Astrocyte (in vitro differentiated cells and primary cell): ENCODE results near the gene PLCB4. TPM values are rescaled to one million over a fixed set of nuclear protein-coding genes. Genes with fewer than 3 reads are reported as not detected.
A peak's percentile ranks its signal among the peaks of the same experiment; 100 is the strongest.

Experiments used
- DNase-seq: peaks from one replicate; pipeline ENCODE4 v3.0.0-alpha.2; 2010; ENCODE audit warnings: low read depth
- FAIRE-seq: peaks from 2 replicates; lab custom pipeline; 2011; peaks lifted over from hg19 to GRCh38; lab: Jason Lieb, UNC
- H2AFZ ChIP-seq: 2 replicates; pipeline ENCODE4 v1.6.0; 2012; ENCODE audit warnings: low read depth, low read length, inconsistent platforms
- H3K27ac ChIP-seq: 2 replicates; pipeline ENCODE4 v1.5.1; 2011; ENCODE audit warnings: low read depth, low read length, inconsistent platforms
- H3K27me3 ChIP-seq: 2 replicates; pipeline ENCODE4 v1.6.0; 2011; ENCODE audit warnings: low read length, inconsistent platforms; ENCODE audit not compliant: insufficient read depth
- H3K36me3 ChIP-seq: 2 replicates; pipeline ENCODE4 v1.5.1; 2011; ENCODE audit warnings: low read length, inconsistent platforms; ENCODE audit not compliant: insufficient read depth
- H3K4me1 ChIP-seq: 2 replicates; pipeline ENCODE4 v1.5.1; 2011; ENCODE audit warnings: low read length, inconsistent platforms; ENCODE audit not compliant: insufficient read depth
- H3K4me2 ChIP-seq: 2 replicates; pipeline ENCODE4 v1.6.0; 2012; ENCODE audit warnings: low read length, inconsistent platforms
- H3K4me3 ChIP-seq: 2 replicates; pipeline ENCODE4 v1.5.1; 2011; ENCODE audit warnings: low read depth, mild to moderate bottlenecking, low read length, inconsistent platforms; ENCODE audit not compliant: insufficient read depth
- H3K79me2 ChIP-seq: 2 replicates; pipeline ENCODE4 v1.6.0; 2012; ENCODE audit warnings: mild to moderate bottlenecking, low read length, inconsistent platforms; ENCODE audit not compliant: insufficient read depth
- H3K9ac ChIP-seq: 2 replicates; pipeline ENCODE4 v1.6.0; 2012; ENCODE audit warnings: mild to moderate bottlenecking, low read length, inconsistent platforms
- H3K9me3 ChIP-seq: 2 replicates; pipeline ENCODE4 v1.5.1; 2012; ENCODE audit warnings: low read depth, mild to moderate bottlenecking, low read length, inconsistent platforms; ENCODE audit not compliant: insufficient read depth
- H4K20me1 ChIP-seq: 2 replicates; pipeline ENCODE4 v1.6.0; 2012; ENCODE audit warnings: low read length, inconsistent platforms; ENCODE audit not compliant: insufficient read depth
- H3K27ac Mint-ChIP-seq: one replicate; pipeline ENCODE4 v1.8.0; 2021; ENCODE audit warnings: mild to moderate bottlenecking, mixed read lengths; ENCODE audit not compliant: unreplicated experiment
- H3K27me3 Mint-ChIP-seq: one replicate; pipeline ENCODE4 v1.8.0; 2021; ENCODE audit warnings: low read depth, mixed read lengths; ENCODE audit not compliant: unreplicated experiment
- H3K36me3 Mint-ChIP-seq: one replicate; pipeline ENCODE4 v1.8.0; 2021; ENCODE audit warnings: low read depth, mixed read lengths; ENCODE audit not compliant: unreplicated experiment
- H3K4me1 Mint-ChIP-seq: one replicate; pipeline ENCODE4 v1.8.0; 2021; ENCODE audit warnings: low read depth, mixed read lengths; ENCODE audit not compliant: unreplicated experiment
- H3K4me3 Mint-ChIP-seq: one replicate; pipeline ENCODE4 v1.8.0; 2021; ENCODE audit warnings: mild to moderate bottlenecking, moderate library complexity, mixed read lengths; ENCODE audit not compliant: unreplicated experiment
- H3K9me3 Mint-ChIP-seq: one replicate; pipeline ENCODE4 v1.8.0; 2021; ENCODE audit warnings: mild to moderate bottlenecking, mixed read lengths; ENCODE audit not compliant: unreplicated experiment
- CTCF ChIP-seq: IDR thresholded peaks from 2 replicates; pipeline ENCODE4 v1.5.1; 2011; ENCODE audit warnings: low read depth, mild to moderate bottlenecking, inconsistent platforms, low read length, moderate library complexity; ENCODE audit not compliant: insufficient read depth
- EZH2 ChIP-seq: IDR thresholded peaks from 2 replicates; pipeline ENCODE4 v1.6.1; 2012; ENCODE audit warnings: mild to moderate bottlenecking, low read length, inconsistent platforms; ENCODE audit not compliant: insufficient read depth
- total RNA-seq: library from RNA; stranded (reverse); gene quantifications from 2 replicates; pipeline ENCODE4 v1.2.1, GENCODE V29; 2021

PLCB4 gene
- total RNA-seq, 1 donor from 2014 or later: 58.2 TPM

GRCh38 chr20:9474835-9475415 is 406.0 kb downstream of the PLCB4 start:
- Mint-ChIP-seq H3K9me3 (no peaks in the 10 kb centered on the region), H3K27me3 (no peaks in the 10 kb centered on the region), H3K27ac (no peak overlapping the region), H3K4me1 (peaks cover 6% of the 10 kb centered on the region), H3K36me3 (peaks cover 6% of the 10 kb centered on the region), H3K4me3 (no peak overlapping the region)
- Histone ChIP-seq H4K20me1 (no peaks in the 10 kb centered on the region), H3K9me3 (no peaks in the 10 kb centered on the region), H2AFZ (no peak overlapping the region), H3K27ac (no peak overlapping the region), H3K79me2 (no peaks in the 10 kb centered on the region), H3K9ac (no peak overlapping the region), H3K4me3 (no peak overlapping the region), H3K36me3 (no peaks in the 10 kb centered on the region), H3K4me2 (peak overlapping the region; percentile 12), H3K27me3 (no peaks in the 10 kb centered on the region), H3K4me1 (no peaks in the 10 kb centered on the region)
- FAIRE-seq: peak; percentile 41
- TF ChIP-seq EZH2 (no peak), CTCF (no peak)
- peak; percentile 49 for DNase-seq

- FAIRE-seq (no peak), DNase-seq (no peak)
- Mint-ChIP-seq H3K4me1 (peaks cover 6% of the 10 kb centered on the region), H3K9me3 (no peaks in the 10 kb centered on the region), H3K4me3 (no peak overlapping the region), H3K27me3 (no peaks in the 10 kb centered on the region), H3K27ac (no peak overlapping the region), H3K36me3 (peaks cover 6% of the 10 kb centered on the region)
- H3K9me3 ChIP-seq: no peaks in the 10 kb centered on the region
- no peak for TF ChIP-seq CTCF
- TF ChIP-seq EZH2: no peak
- H4K20me1 ChIP-seq: no peaks in the 10 kb centered on the region
- no peak overlapping the region for H3K4me3 ChIP-seq
- H3K27me3 ChIP-seq: no peaks in the 10 kb centered on the region
- no peaks in the 10 kb centered on the region for H3K79me2 ChIP-seq
- no peak overlapping the region for H2AFZ ChIP-seq
- H3K36me3 ChIP-seq: no peaks in the 10 kb centered on the region
- no peaks in the 10 kb centered on the region for H3K4me1 ChIP-seq
- no peak overlapping the region for H3K27ac ChIP-seq
- H3K4me2 ChIP-seq: peak overlapping the region; percentile 12
- H3K9ac ChIP-seq: no peak overlapping the region
Measured at GRCh38 chr20:9475456-9475855, 406.6 kb downstream of the PLCB4 start.

- Mint-ChIP-seq H3K4me3 (no peak overlapping the region), H3K27me3 (no peaks in the 10 kb centered on the region), H3K9me3 (no peaks in the 10 kb centered on the region), H3K27ac (no peak overlapping the region), H3K36me3 (peaks cover 6% of the 10 kb centered on the region), H3K4me1 (peaks cover 6% of the 10 kb centered on the region)
- no peak overlapping the region for H3K9ac ChIP-seq
- DNase-seq (no peak), FAIRE-seq (no peak)
- H3K9me3 ChIP-seq: no peaks in the 10 kb centered on the region
- H3K27me3 ChIP-seq: no peaks in the 10 kb centered on the region
- no peak overlapping the region for H2AFZ ChIP-seq
- H3K4me2 ChIP-seq: no peak overlapping the region
- H3K4me3 ChIP-seq: no peak overlapping the region
- H3K36me3 ChIP-seq: no peaks in the 10 kb centered on the region
- no peak overlapping the region for H3K27ac ChIP-seq
- H4K20me1 ChIP-seq: no peaks in the 10 kb centered on the region
- TF ChIP-seq CTCF (no peak), EZH2 (no peak)
- H3K4me1 ChIP-seq: no peaks in the 10 kb centered on the region
- H3K79me2 ChIP-seq: no peaks in the 10 kb centered on the region
Measured at GRCh38 chr20:9476174-9476573, 407.3 kb downstream of the PLCB4 start.
